KOPT-K1 (cell line): ENCODE results near the gene TMEM156.
"Not testable (repeated sequence)": the region's sequence is repeated elsewhere in the genome, so short reads cannot be mapped to it uniquely, and the experiment has no call there.

ENCODE experiments used
- H3K27ac ChIP-seq: fragments of 200-600 bp; sonication (generic); 2 replicates; pipeline ENCODE4 v1.5.1; 2016; ENCODE audit warnings: antibody characterized with exemption, mild to moderate bottlenecking, low read depth, low read length; ENCODE audit not compliant: poor library complexity, severe bottlenecking
- H3K36me3 ChIP-seq: fragments of 200-600 bp; sonication (generic); 2 replicates; pipeline ENCODE4 v1.5.1; 2017; ENCODE audit warnings: antibody characterized with exemption, mild to moderate bottlenecking, low read length, moderate library complexity; ENCODE audit not compliant: insufficient read depth
- H3K9me3 ChIP-seq: fragments of 200-600 bp; sonication (generic); 2 replicates; pipeline ENCODE4 v1.5.1; 2017; ENCODE audit warnings: antibody characterized with exemption, low read length, mild to moderate bottlenecking; ENCODE audit not compliant: insufficient read depth, poor library complexity, severe bottlenecking

Gene TMEM156

GRCh38 chr4:39029752-39030694, 2.2 kb downstream of the TMEM156 start:
- H3K27ac ChIP-seq, result peak overlapping the region; percentile 63
- no peaks in the 10 kb centered on the region for H3K9me3 ChIP-seq
- H3K36me3 ChIP-seq, result no peaks in the 10 kb centered on the region

GRCh38 chr4:39026096-39026495, 6.1 kb downstream of the TMEM156 start:
- no peaks in the 10 kb centered on the region for H3K36me3 ChIP-seq
- H3K27ac ChIP-seq, result no peak overlapping the region
- H3K9me3 ChIP-seq, result no peaks in the 10 kb centered on the region

GRCh38 chr4:39025552-39026085, 6.6 kb downstream of the TMEM156 start:
- Histone ChIP-seq H3K9me3 (no peaks in the 10 kb centered on the region), H3K27ac (no peak overlapping the region), H3K36me3 (no peaks in the 10 kb centered on the region)

- Histone ChIP-seq H3K9me3 (no peaks in the 10 kb centered on the region), H3K27ac (no peak overlapping the region), H3K36me3 (no peaks in the 10 kb centered on the region)
Measured at GRCh38 chr4:39024311-39024865, 7.8 kb downstream of the TMEM156 start.

GRCh38 chr4:39023059-39023458, 9.2 kb downstream of the TMEM156 start:
- Histone ChIP-seq H3K36me3 (no peaks in the 10 kb centered on the region), H3K27ac (no peak overlapping the region)

GRCh38 chr4:39022241-39022640, 10.0 kb downstream of the TMEM156 start:
- no peak overlapping the region for H3K27ac ChIP-seq
- no peaks in the 10 kb centered on the region for H3K9me3 ChIP-seq
- H3K36me3 ChIP-seq, result no peaks in the 10 kb centered on the region

More at GRCh38 chr4:39023059-39023458, 9.2 kb downstream of the TMEM156 start:
- H3K9me3 ChIP-seq, result no peaks in the 10 kb centered on the region

- H3K9me3 ChIP-seq, result no peaks in the 10 kb centered on the region
- H3K27ac ChIP-seq, result no peak overlapping the region
- no peaks in the 10 kb centered on the region for H3K36me3 ChIP-seq
Measured at GRCh38 chr4:39021631-39022030, 10.6 kb downstream of the TMEM156 start.

GRCh38 chr4:39020130-39020529, 12.1 kb downstream of the TMEM156 start:
- 0 out of 2 replicates have a peak, but pooled peaks cover 6% of the 10 kb centered on the region for H3K36me3 ChIP-seq
- H3K27ac ChIP-seq, result no peak overlapping the region
- H3K9me3 ChIP-seq, result peaks cover 7% of the 10 kb centered on the region

- H3K27ac ChIP-seq, result no peak overlapping the region
- H3K9me3 ChIP-seq, result peaks cover 9% of the 10 kb centered on the region
- 0 out of 2 replicates have a peak, but pooled peaks cover 6% of the 10 kb centered on the region for H3K36me3 ChIP-seq
Measured at GRCh38 chr4:39014028-39014427, 18.2 kb downstream of the TMEM156 start.

- Histone ChIP-seq H3K27ac (no peak overlapping the region), H3K9me3 (peaks cover 7% of the 10 kb centered on the region), H3K36me3 (no peaks in the 10 kb centered on the region)
Measured at GRCh38 chr4:39004758-39005157, 27.5 kb downstream of the TMEM156 start.

- H3K27ac ChIP-seq, H3K36me3 ChIP-seq: not testable (repeated sequence)
- peaks cover 15% of the 10 kb centered on the region for H3K9me3 ChIP-seq
Measured at GRCh38 chr4:39002058-39002457, 30.2 kb downstream of the TMEM156 start.

- Histone ChIP-seq H3K27ac (no peak overlapping the region), H3K36me3 (0 out of 2 replicates have a peak, but pooled peaks cover 4% of the 10 kb centered on the region), H3K9me3 (peaks cover 15% of the 10 kb centered on the region)
Measured at GRCh38 chr4:38995660-38996005, 36.6 kb downstream of the TMEM156 start.

- Histone ChIP-seq H3K27ac (no peak overlapping the region), H3K36me3 (0 out of 2 replicates have a peak, but pooled peaks cover 4% of the 10 kb centered on the region), H3K9me3 (peaks cover 2% of the 10 kb centered on the region)
Measured at GRCh38 chr4:38994135-38994534, 38.1 kb downstream of the TMEM156 start.

GRCh38 chr4:38993683-38994082, 38.5 kb downstream of the TMEM156 start:
- H3K27ac ChIP-seq, result no peak overlapping the region
- 0 out of 2 replicates have a peak, but pooled peaks cover 4% of the 10 kb centered on the region for H3K36me3 ChIP-seq
- no peaks in the 10 kb centered on the region for H3K9me3 ChIP-seq

- Histone ChIP-seq H3K27ac (no peak overlapping the region), H3K36me3 (no peaks in the 10 kb centered on the region), H3K9me3 (no peaks in the 10 kb centered on the region)
Measured at GRCh38 chr4:38990241-38990640, 42.0 kb downstream of the TMEM156 start.
